PC-9 (cell line): Measurements from ENCODE around the gene SBNO2.

Experiments used
- EZH2 ChIP-seq: fragments of 200-600 bp; sonication (generic); IDR thresholded peaks from 2 replicates; pipeline ENCODE4 v1.8.0; 2017; ENCODE audit warnings: antibody characterized with exemption, low read depth
- TF ChIP-seq, protein P1 (sequence below): fragments of 200-600 bp; sonication (generic); conservative IDR thresholded peaks from 2 replicates; pipeline ENCODE4 v1.6.1; 2017; ENCODE audit warnings: mixed run types, antibody characterized with exemption, mild to moderate bottlenecking, moderate library complexity

DNA sequence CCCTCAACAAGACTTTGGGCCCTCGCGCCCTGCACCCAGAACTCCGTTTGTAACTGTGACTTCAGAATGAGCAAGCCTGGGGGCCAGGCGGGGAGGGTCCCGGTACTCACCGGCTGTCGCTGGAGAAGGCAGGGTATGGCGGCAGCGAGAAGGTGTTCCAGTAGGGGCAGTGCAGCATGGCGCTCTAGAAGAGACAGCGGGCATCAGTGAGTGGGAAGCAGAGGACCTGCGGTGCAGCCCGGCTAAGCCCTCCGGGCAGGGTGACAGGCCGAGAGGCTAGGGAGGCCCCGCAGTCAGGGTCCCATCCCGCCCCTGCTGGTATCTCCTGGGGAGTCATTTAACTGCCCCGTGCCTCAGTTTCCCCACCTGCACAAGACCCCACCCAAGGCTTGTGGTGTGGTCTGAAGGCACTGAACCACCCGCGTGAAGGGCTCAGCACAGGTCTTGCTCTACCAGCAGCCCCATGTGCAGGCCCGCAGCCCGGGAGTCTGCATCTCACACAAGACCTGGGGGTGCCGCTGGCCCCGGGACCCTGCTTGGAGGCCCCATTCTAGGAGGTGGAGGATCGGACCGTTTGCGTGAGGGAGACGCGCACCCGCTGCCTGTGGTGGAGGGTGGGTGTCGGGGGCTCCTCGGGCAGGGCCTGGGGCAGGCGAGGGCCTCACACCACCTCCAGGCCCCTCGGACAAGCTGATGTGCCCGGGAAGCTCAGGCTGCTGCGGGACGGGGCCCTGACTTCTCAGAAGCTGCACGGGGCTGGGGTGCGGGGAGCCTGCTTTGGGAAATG is 24.6 kb downstream of the SBNO2 start:
- TF ChIP-seq, protein P1, sequence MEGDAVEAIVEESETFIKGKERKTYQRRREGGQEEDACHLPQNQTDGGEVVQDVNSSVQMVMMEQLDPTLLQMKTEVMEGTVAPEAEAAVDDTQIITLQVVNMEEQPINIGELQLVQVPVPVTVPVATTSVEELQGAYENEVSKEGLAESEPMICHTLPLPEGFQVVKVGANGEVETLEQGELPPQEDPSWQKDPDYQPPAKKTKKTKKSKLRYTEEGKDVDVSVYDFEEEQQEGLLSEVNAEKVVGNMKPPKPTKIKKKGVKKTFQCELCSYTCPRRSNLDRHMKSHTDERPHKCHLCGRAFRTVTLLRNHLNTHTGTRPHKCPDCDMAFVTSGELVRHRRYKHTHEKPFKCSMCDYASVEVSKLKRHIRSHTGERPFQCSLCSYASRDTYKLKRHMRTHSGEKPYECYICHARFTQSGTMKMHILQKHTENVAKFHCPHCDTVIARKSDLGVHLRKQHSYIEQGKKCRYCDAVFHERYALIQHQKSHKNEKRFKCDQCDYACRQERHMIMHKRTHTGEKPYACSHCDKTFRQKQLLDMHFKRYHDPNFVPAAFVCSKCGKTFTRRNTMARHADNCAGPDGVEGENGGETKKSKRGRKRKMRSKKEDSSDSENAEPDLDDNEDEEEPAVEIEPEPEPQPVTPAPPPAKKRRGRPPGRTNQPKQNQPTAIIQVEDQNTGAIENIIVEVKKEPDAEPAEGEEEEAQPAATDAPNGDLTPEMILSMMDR, result no peak
- TF ChIP-seq EZH2, result no peak
